ENCODE measurements around the gene SLC25A25.
"Not testable (repeated sequence)": the region's sequence is repeated elsewhere in the genome, so short reads cannot be mapped to it uniquely, and the experiment has no call there.

SLC25A25 gene

DNA sequence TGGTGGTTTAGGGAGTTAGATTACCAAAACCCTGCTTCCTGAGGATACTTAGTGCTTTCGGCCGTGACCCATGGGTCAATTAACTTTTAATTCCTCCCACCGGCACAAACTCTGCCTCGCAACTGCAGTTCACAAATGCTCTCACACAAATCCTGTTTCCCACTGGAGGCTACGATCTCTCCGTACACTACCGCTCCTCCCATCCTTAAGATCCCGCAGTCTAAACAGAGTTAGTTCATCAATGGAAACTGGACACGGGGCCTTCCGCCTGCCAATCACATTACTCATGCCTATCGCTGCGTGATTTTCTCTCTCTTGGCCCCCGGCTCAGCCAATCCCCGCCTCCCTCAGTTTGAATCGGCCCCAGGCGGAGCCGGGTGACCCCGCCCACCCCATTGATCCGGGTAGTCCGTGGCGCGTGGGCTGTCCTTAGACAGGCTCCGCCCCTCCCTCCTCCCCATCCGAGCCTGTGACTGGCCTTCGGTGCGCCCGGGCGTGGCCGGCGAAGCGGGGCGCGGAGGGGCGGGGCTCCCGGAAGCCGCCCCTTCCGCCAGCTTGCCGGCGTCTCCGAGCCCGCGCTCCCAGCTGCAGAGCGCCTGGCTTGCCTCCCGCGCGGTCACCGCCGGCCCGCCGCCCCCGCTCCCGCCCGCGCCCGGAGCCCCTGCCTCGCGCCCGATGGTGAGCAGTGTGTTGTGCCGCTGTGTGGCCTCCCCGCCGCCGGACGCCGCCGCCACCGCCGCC is at the start of gene SLC25A25:
SLC25A25 (plus strand) TSS at position 588 of the 741 bp plus-strand sequence; CDS start at position 676, 88 bp downstream.
- peak; percentile 98 for DNase-seq

DNA sequence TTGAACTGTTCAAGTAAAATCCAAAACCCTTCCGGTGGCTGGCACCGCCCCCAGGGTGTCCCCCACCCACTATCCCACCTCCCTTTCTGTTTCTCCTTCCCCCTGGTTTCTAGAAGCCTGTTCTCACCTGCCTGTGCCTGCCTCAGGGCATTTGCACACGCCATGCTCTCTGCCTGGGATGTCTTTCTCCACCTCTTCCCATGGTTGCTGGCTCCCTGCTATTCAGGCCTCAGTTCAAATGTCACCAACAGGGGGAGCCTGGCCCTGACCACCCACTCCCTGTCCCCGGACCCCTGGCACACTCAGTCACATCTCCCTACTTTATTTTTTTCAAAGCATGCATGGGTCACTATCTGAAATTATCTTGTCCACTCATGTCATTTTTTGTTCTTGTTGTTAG is 47.3 kb upstream of the SLC25A25 start:
- DNase-seq: no peak

DNA sequence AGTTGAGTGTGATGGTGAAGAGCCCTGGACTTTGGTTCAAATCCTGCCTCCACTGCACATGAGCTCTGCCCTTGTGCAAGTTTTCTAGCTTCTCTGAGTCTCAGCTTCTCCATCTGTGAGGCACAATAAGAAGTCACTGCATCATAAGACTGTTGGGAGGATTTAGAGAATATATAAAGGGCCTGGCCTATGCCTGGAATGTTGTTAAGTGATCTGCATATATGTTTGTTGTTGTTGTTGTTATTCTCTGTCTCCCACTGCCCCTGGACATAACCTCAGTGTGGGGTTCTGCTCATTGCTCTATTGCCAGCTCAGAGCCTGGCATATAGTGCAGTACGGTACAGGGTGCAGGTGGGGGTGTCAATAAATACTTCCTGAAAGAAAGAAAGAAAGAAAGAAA is 46.9 kb upstream of the SLC25A25 start:
- DNase-seq: no peak

DNA sequence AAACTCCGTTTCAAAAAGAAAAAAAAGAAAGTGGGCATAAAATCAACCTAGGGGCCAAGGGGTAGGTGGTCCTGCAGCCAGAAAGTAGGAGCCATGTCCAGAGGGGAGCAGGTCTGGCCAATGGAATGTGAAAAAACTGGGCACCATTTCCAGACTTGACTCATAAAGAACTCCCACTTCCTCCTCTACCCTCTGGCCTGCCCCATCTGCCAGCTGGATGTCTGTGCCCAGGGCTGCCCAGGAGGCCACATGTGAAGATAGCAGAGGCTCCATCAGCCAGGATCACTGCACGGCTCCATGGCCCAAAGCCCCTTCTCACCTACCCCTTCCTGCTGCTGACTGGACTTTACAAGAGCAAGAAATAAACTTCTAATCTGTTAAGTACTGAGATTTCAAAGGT is 45.1 kb upstream of the SLC25A25 start:
- DNase-seq: no peak

GRCh38 chr9:128023671-128024070 is 44.4 kb upstream of the SLC25A25 start:
- DNase-seq: not testable (repeated sequence)

DNA sequence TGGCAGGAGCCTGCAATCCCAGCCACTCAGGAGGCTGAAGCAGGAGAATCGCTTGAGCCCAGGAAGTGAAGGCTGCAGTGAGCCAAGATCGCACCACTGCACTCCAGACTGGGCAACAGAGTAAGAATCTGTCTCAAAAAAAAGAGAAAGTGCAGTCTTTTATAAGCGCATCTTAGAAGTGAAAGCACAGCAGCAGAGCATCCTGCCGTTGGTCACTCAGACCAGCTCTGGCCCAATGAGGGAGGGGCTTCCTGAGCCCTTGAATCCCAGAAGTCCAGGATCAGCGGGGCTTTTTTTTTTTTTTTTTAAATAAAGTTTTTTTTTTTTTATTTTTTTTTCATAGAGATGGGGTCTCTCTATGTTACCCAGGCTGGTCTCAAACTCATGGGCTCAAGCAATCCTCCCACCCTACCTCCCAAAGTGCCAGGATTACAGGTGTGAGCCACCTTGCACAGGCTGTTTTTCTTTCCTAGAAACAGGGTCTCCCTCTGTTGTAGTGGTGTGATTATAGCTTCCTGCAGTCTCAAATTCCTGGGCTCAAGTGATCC is 43.2 kb upstream of the SLC25A25 start:
- DNase-seq: no peak

- no peak for DNase-seq
Measured at GRCh38 chr9:128025736-128026135, 42.3 kb upstream of the SLC25A25 start.

- no peak for DNase-seq
Measured at GRCh38 chr9:128026255-128026772, 41.7 kb upstream of the SLC25A25 start.

- no peak for DNase-seq
Measured at GRCh38 chr9:128026773-128027541, 41.1 kb upstream of the SLC25A25 start.

GRCh38 chr9:128027705-128028104 is 40.3 kb upstream of the SLC25A25 start:
- DNase-seq: no peak

GRCh38 chr9:128033609-128034008 is 34.4 kb upstream of the SLC25A25 start:
- no peak for DNase-seq

- peak; percentile 55 for DNase-seq
Measured at GRCh38 chr9:128034821-128035652, 33.0 kb upstream of the SLC25A25 start.

- DNase-seq: not testable (repeated sequence)
Measured at GRCh38 chr9:128036522-128036921, 31.5 kb upstream of the SLC25A25 start.

DNA sequence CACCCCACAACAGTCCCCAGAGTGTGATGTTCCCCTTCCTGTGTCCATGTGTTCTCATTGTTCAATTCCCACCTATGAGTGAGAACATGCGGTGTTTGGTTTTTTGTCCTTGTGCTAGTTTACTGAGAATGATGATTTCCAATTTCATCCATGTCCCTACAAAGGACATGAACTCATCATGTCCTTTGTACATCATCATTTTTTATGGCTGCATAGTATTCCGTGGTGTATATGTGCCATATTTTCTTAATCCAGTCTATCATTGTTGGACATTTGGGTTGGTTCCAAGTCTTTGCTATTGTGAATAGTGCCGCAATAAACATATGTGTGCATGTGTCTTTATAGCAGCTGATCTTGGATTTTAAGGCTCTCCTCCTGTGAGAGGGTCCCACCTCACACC is 27.2 kb upstream of the SLC25A25 start:
- DNase-seq: not testable (repeated sequence)

DNA sequence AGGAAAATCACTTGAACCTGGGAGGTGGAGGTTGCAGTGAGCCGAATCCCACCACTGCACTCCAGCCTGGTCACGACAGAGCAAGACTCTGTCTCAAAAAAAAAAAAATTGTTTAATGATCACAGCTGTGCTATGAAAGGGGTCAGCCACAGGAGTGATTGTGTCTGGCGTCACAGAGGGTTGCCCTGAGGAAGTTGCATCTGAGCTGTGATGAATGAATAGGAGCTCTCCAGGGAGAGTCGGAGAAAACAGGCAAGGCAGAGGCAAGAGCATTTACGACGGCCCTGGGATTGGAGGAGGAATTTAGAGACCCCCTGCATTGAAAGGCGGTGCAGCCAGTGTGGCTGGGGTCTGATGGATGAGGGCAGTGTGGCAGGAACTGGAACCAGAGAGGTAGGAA is 26.0 kb upstream of the SLC25A25 start:
- no peak for DNase-seq

DNA sequence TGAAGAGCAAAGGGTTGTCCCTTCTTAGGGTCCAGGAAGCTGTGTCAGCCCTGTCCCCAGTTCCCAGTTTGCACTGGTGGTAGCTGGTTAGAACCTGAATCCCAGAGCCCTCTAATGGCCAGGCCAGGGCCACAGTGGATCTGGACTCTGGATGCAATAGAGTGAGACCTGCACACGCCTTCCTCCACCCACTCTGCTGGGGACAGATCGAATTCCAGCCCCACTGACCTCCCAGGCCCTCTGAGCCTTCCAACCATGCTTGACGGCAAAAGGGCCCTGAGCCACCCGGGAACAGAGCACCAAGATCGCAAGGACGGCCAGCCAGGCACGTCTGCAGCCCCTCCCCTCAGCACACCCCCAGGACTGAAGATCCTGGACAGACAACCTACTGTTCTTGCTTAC is 24.6 kb upstream of the SLC25A25 start:
- no peak for DNase-seq

GRCh38 chr9:128045409-128045808 is 22.6 kb upstream of the SLC25A25 start:
- not testable (repeated sequence) for DNase-seq

DNA sequence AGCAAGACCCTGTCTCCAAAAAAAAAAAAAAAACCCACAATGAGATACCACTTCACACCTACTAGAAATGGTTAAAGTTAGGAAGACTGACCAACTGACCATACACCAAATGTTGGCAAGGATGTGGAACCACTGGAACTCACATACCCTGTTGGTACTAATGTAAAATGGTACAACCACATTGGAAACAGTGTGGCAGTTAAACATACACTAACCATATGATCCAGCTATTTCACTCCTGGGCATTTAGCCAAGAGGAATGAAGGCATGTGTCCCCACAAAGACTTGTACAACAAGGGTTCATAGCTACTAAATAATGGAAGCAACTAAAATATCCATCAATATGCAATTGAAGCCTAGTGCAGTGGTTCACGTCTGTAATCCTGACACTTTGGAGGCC is 22.2 kb upstream of the SLC25A25 start:
- DNase-seq: no peak

DNA sequence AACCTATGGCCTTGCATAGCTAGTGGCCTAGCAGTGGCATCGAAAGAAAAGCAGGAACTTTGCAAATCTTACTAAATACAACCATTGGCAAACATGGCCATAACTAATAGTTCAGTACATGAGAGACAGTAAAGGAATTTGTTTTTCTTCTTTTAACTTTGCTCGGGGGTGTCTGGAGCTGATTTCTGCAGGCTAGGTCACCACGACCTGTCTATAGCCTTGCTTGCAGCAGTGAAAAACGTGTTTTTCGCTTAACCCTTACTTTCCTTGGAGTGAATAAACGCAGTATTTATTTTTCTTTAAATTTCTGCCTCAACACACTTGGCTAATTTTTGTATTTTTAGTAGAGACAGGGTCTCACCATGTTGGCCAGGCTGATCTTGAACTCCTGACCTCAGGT is 20.8 kb upstream of the SLC25A25 start:
- DNase-seq: no peak

GRCh38 chr9:128048663-128049062 is 19.4 kb upstream of the SLC25A25 start:
- no peak for DNase-seq

DNA sequence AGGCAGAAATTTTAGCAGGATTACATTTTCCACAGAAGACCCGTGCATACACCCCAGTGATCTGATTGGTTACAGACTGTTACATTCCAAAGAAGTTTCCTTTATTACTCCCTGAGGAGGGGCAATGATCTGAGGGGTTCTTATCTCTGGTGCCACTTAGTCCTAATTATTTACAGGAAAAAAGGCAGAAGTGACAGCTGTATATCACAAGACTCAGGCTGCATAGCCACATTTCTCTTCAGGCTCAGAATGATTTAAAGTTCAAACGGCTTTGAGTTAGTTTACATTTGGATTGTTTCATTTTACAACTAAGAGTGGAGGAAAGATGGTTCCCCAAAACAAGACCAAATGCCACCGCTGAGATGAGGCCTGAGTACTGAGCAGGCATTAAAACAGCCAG is 18.2 kb upstream of the SLC25A25 start:
- no peak for DNase-seq

- DNase-seq: no peak
Measured at GRCh38 chr9:128051932-128052709, 15.9 kb upstream of the SLC25A25 start.
